Temporal lobe (tissue), 2 donors: ENCODE data around the gene CHD1. TPM values are rescaled to one million over a fixed set of nuclear protein-coding genes. Genes with fewer than 3 reads are reported as not detected.

Experiments
- small RNA-seq: library from RNA; depleted of rRNA; stranded (forward); fragments of <200 nt; gene quantifications from one replicate; pipeline ENCODE3, GENCODE V24; 2014; ENCODE audit warnings: low replicate concordance
- total RNA-seq: library from RNA; depleted of rRNA; stranded (reverse); fragments of >200 nt; gene quantifications from one replicate; pipeline ENCODE4 v1.2.3, GENCODE V29; 2014

The CHD1 gene
- total RNA-seq, 1 donor from 2014 or later = 64.2 TPM

Small RNA genes within 50 kb of the gene (small RNA-seq; reads per million reads assigned to genes)
- gene RF00019 = not detected
- not detected for gene RNU6-402P

Other genes with a start within 250 kb of the CHD1 start
- 36.6 TPM for gene RGMB, start 155.3 kb downstream of the CHD1 start, total RNA-seq